ENCODE data around the gene DLG2. TPM values are rescaled to one million over a fixed set of nuclear protein-coding genes. Genes with fewer than 3 reads are reported as not detected.
"Not testable (repeated sequence)": the region's sequence is repeated elsewhere in the genome, so short reads cannot be mapped to it uniquely, and the experiment has no call there.

The DLG2 gene
- total RNA-seq, 1 donor from 2014 or later = 5.9 TPM

DNA sequence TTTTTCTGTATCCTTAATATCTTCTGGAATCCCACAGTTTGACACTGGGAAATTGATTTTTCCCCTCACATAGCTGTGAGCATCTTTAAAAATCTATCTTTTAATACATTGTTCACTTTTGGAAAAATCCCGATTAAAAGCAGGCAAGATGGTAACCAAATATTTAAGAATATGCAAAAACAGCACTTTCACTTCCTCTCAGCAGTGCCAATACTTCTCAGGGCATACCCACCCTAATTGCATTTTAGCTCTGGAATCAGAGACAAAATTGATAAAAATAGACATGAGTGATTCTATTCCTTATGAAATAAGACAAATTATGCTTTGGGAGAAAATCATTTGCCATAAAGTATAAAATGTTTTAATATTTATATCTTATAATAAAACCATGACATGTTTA is 2172.5 kb downstream of the DLG2 start:
- no peak overlapping the region for H3K27ac Mint-ChIP-seq
- peaks cover 24% of the 10 kb centered on the region for H3K4me1 Mint-ChIP-seq (ENCODE audit: unreplicated experiment)
- TF ChIP-seq, protein P1, sequence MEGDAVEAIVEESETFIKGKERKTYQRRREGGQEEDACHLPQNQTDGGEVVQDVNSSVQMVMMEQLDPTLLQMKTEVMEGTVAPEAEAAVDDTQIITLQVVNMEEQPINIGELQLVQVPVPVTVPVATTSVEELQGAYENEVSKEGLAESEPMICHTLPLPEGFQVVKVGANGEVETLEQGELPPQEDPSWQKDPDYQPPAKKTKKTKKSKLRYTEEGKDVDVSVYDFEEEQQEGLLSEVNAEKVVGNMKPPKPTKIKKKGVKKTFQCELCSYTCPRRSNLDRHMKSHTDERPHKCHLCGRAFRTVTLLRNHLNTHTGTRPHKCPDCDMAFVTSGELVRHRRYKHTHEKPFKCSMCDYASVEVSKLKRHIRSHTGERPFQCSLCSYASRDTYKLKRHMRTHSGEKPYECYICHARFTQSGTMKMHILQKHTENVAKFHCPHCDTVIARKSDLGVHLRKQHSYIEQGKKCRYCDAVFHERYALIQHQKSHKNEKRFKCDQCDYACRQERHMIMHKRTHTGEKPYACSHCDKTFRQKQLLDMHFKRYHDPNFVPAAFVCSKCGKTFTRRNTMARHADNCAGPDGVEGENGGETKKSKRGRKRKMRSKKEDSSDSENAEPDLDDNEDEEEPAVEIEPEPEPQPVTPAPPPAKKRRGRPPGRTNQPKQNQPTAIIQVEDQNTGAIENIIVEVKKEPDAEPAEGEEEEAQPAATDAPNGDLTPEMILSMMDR (conservative IDR thresholded peaks at IDR 0.05) = no peak
- H3K4me3 Mint-ChIP-seq = no peak overlapping the region
- no peaks in the 10 kb centered on the region for H3K36me3 Mint-ChIP-seq
- H3K9me3 Mint-ChIP-seq = no peaks in the 10 kb centered on the region
- no peaks in the 10 kb centered on the region for H3K27me3 Mint-ChIP-seq
- no peak for DNase-seq (ENCODE audit: extremely low spot score, unreplicated experiment)

DNA sequence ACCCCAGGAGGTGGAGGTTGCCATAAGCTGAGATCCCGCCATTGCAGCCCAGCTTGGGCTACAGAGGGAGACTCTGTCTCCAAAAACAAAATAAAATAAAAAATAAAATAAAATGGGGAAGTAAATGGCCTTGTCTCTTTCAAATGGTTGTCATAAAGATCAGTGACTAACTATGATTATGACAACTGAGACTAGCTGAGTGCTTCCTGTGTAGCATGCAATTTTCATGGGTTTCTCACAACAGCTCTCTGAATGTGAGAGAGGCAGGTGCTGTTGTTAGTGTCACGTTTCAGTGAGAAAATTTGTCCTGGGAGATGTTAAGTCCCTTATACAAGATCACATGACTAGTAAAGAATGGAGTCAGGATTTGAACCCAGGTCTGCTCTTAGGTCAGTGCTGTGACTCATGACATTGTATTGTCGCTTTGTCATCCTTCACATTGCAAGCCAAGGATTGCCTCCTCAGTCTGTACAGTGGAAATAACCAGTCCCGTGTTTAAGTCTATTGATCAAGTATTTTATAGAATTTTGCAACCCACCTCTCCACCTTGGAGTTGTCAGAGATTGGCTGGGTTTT is 2177.7 kb downstream of the DLG2 start:
- TF ChIP-seq, protein P1 (conservative IDR thresholded peaks at IDR 0.05) = no peak
- H3K4me1 Mint-ChIP-seq (ENCODE audit: unreplicated experiment) = peaks cover 5% of the 10 kb centered on the region
- no peak for DNase-seq (ENCODE audit: extremely low spot score, unreplicated experiment)
- no peaks in the 10 kb centered on the region for H3K9me3 Mint-ChIP-seq
- no peak overlapping the region for H3K4me3 Mint-ChIP-seq
- no peak overlapping the region for H3K27ac Mint-ChIP-seq
- no peaks in the 10 kb centered on the region for H3K36me3 Mint-ChIP-seq
- H3K27me3 Mint-ChIP-seq = no peaks in the 10 kb centered on the region

DNA sequence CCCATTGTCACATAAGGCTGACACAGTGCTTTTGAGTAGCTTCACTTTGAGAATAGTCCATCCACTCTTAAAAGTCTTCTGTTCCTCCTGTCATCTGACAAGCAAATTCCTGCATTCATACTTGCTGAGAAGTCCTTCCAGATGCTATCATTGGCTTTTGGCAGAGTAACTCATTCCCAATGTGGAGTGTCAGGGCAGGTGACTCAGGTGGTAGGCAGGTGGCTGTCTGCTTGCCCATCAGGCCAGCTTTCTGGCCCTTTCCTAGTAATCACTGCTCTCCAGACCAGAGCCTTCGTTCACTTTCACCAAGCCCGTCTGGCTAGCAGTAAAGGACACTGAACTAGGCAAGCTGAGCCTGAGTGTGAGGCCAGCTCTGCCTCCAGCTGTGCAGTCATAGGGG is 2178.5 kb downstream of the DLG2 start:
- DNase-seq (ENCODE audit: extremely low spot score, unreplicated experiment) = no peak
- H3K4me1 Mint-ChIP-seq (ENCODE audit: unreplicated experiment) = peaks cover 5% of the 10 kb centered on the region
- TF ChIP-seq, protein P1 (conservative IDR thresholded peaks at IDR 0.05) = no peak
- no peak overlapping the region for H3K27ac Mint-ChIP-seq
- H3K9me3 Mint-ChIP-seq = no peaks in the 10 kb centered on the region
- no peaks in the 10 kb centered on the region for H3K36me3 Mint-ChIP-seq
- H3K27me3 Mint-ChIP-seq = no peaks in the 10 kb centered on the region
- H3K4me3 Mint-ChIP-seq = no peak overlapping the region

DNA sequence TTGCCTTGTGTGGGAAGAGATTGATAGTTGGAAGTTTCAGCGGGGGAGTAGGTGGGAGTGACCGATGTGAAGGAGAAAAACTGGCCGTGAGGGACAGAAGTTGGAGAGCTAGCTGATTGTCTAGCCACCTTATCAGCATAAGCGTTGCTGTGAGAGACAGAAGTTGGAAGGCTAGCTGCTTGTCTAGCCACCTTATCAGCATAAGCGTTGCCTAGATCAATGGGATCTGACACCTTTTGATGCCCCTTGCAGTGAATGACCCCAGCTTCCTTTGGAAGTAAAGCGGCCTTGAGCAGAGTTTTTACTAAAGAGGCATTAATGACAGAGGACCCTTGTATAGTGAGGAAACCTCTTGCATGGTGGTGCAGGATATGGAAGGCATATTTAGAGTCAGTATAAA is 2183.3 kb downstream of the DLG2 start:
- H3K27me3 Mint-ChIP-seq; DNase-seq (ENCODE audit: extremely low spot score, unreplicated experiment): not testable (repeated sequence)

DNA sequence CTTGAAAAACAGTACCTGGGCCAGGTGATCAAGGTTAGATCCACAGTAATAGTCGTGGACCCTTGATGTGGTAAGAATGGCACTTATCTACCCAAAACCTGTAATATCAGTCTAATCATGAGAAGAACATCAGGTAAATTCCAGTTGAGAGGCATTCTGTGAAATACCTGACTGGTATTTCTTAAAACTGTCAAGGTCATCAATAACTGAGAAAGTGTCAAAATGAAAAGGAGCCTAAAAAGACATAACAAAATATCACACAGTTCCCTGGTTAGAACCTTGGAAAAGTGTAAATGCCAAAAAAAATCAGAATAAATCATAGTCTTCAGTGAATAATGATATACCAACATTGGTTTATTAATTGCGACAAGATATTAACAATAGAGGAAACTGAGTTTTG is 2185.5 kb downstream of the DLG2 start:
- DNase-seq (ENCODE audit: extremely low spot score, unreplicated experiment) = no peak
- TF ChIP-seq, protein P1 (conservative IDR thresholded peaks at IDR 0.05) = no peak
- peaks cover 6% of the 10 kb centered on the region for H3K27me3 Mint-ChIP-seq
- no peaks in the 10 kb centered on the region for H3K4me1 Mint-ChIP-seq (ENCODE audit: unreplicated experiment)
- H3K4me3 Mint-ChIP-seq = no peak overlapping the region
- no peaks in the 10 kb centered on the region for H3K36me3 Mint-ChIP-seq
- no peaks in the 10 kb centered on the region for H3K9me3 Mint-ChIP-seq
- H3K27ac Mint-ChIP-seq = no peak overlapping the region

More for the DNA sequence above, 2183.3 kb downstream of the DLG2 start:
- H3K9me3 Mint-ChIP-seq; H3K4me1 Mint-ChIP-seq (ENCODE audit: unreplicated experiment); H3K36me3 Mint-ChIP-seq; H3K27ac Mint-ChIP-seq; H3K4me3 Mint-ChIP-seq: not testable (repeated sequence)

DNA sequence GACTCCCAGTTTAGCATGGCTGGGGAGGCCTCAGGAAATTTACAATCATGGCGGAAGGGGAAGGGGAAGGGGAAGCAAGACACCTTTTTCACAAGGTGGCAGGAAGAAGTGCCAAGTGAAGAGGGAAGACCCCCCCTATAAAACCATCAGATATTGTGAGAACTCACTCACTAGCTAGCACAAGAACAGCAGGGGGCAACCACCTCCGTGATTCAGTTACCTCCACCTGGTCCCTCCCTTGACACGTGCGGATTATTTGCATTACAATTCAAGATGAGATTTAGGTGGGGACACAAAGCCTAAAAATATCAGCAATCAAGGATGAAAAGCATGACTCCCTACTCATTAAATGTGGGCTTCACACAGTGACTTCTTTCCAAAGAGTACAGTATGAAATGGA is 2186.0 kb downstream of the DLG2 start:
- no peaks in the 10 kb centered on the region for H3K4me1 Mint-ChIP-seq (ENCODE audit: unreplicated experiment)
- DNase-seq (ENCODE audit: extremely low spot score, unreplicated experiment) = no peak
- H3K36me3 Mint-ChIP-seq = no peaks in the 10 kb centered on the region
- H3K4me3 Mint-ChIP-seq = no peak overlapping the region
- TF ChIP-seq, protein P1 (conservative IDR thresholded peaks at IDR 0.05) = no peak
- H3K27ac Mint-ChIP-seq = no peak overlapping the region
- no peaks in the 10 kb centered on the region for H3K9me3 Mint-ChIP-seq
- peaks cover 6% of the 10 kb centered on the region for H3K27me3 Mint-ChIP-seq
